WERI-Rb-1 (cell line): Measurements from ENCODE around the gene MRPL10.

Experiments used
- DNase-seq: peaks from one replicate; pipeline ENCODE4 v3.0.0-alpha.2; 2020
- H3K27ac ChIP-seq: fragments of 250-450 bp; sonication (Bioruptor Pico); 2 replicates; pipeline ENCODE4 v1.5.1; 2020; ENCODE audit warnings: mild to moderate bottlenecking, moderate library complexity
- H3K27me3 ChIP-seq: fragments of 250-450 bp; sonication (Bioruptor Pico); 2 replicates; pipeline ENCODE4 v1.5.1; 2021; ENCODE audit warnings: mild to moderate bottlenecking, low read depth, moderate library complexity; ENCODE audit not compliant: insufficient read depth, severe bottlenecking
- H3K36me3 ChIP-seq: fragments of 250-450 bp; sonication (Bioruptor Pico); 2 replicates; pipeline ENCODE4 v1.5.1; 2020; ENCODE audit warnings: mild to moderate bottlenecking, moderate library complexity
- H3K4me3 ChIP-seq: 2 replicates; pipeline ENCODE4 v1.5.1; 2011; ENCODE audit warnings: low read depth, mild to moderate bottlenecking, control low read depth, low read length
- H3K9me3 ChIP-seq: fragments of 250-450 bp; sonication (Bioruptor Pico); 2 replicates; pipeline ENCODE4 v1.5.1; 2021; ENCODE audit warnings: mild to moderate bottlenecking, moderate library complexity; ENCODE audit not compliant: severe bottlenecking
- TF ChIP-seq, protein P1 (sequence below): IDR thresholded peaks from 2 replicates; pipeline ENCODE4 v1.5.1; 2011; ENCODE audit warnings: low read depth, mild to moderate bottlenecking, control low read depth, inconsistent platforms, low read length

Gene MRPL10

GRCh38 chr17:47870056-47870455 is 38.7 kb upstream of the MRPL10 start:
- DNase-seq = no peak
- Histone ChIP-seq H3K9me3 (no peaks in the 10 kb centered on the region), H3K36me3 (no peaks in the 10 kb centered on the region), H3K27me3 (no peaks in the 10 kb centered on the region), H3K4me3 (no peak overlapping the region), H3K27ac (no peak overlapping the region; the same call in none of the 2 replicates)
- TF ChIP-seq, protein P1, sequence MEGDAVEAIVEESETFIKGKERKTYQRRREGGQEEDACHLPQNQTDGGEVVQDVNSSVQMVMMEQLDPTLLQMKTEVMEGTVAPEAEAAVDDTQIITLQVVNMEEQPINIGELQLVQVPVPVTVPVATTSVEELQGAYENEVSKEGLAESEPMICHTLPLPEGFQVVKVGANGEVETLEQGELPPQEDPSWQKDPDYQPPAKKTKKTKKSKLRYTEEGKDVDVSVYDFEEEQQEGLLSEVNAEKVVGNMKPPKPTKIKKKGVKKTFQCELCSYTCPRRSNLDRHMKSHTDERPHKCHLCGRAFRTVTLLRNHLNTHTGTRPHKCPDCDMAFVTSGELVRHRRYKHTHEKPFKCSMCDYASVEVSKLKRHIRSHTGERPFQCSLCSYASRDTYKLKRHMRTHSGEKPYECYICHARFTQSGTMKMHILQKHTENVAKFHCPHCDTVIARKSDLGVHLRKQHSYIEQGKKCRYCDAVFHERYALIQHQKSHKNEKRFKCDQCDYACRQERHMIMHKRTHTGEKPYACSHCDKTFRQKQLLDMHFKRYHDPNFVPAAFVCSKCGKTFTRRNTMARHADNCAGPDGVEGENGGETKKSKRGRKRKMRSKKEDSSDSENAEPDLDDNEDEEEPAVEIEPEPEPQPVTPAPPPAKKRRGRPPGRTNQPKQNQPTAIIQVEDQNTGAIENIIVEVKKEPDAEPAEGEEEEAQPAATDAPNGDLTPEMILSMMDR = no peak

- no peak for DNase-seq
- H3K36me3 ChIP-seq = no peaks in the 10 kb centered on the region
- H3K27me3 ChIP-seq = no peaks in the 10 kb centered on the region
- TF ChIP-seq, protein P1 = no peak
- no peaks in the 10 kb centered on the region for H3K9me3 ChIP-seq
- no peak overlapping the region for H3K27ac ChIP-seq
- H3K4me3 ChIP-seq = no peak overlapping the region
Observed at GRCh38 chr17:47869114-47869513, 37.8 kb upstream of the MRPL10 start.

- DNase-seq = no peak
- H3K4me3 ChIP-seq = no peak overlapping the region
- TF ChIP-seq, protein P1 = no peak
- H3K27ac ChIP-seq = no peak overlapping the region
- no peaks in the 10 kb centered on the region for H3K9me3 ChIP-seq
- no peaks in the 10 kb centered on the region for H3K27me3 ChIP-seq
- no peaks in the 10 kb centered on the region for H3K36me3 ChIP-seq
Observed at GRCh38 chr17:47867813-47868533, 36.6 kb upstream of the MRPL10 start.

GRCh38 chr17:47866941-47867340 is 35.6 kb upstream of the MRPL10 start:
- Histone ChIP-seq H3K27me3 (no peaks in the 10 kb centered on the region), H3K27ac (no peak overlapping the region), H3K9me3 (no peaks in the 10 kb centered on the region), H3K36me3 (no peaks in the 10 kb centered on the region), H3K4me3 (no peak overlapping the region)
- TF ChIP-seq, protein P1 = no peak
- DNase-seq = no peak

- no peak overlapping the region for H3K4me3 ChIP-seq
- H3K27ac ChIP-seq = no peak overlapping the region
- no peaks in the 10 kb centered on the region for H3K36me3 ChIP-seq
- H3K27me3 ChIP-seq = no peaks in the 10 kb centered on the region
- no peaks in the 10 kb centered on the region for H3K9me3 ChIP-seq
- no peak for DNase-seq
- TF ChIP-seq, protein P1 = no peak
Observed at GRCh38 chr17:47864791-47865216, 33.5 kb upstream of the MRPL10 start.
